Body of pancreas (tissue), 4 donors: ENCODE measurements around the gene ZNF771. TPM values are rescaled to one million over a fixed set of nuclear protein-coding genes. Genes with fewer than 3 reads are reported as not detected.

Experiments
- ATAC-seq: fragments of 150-250 bp; one replicate; pipeline ENCODE4 v1.9.1; 2016
- DNase-seq, 4 donors: peaks; one replicate each; pipeline ENCODE4 v3.0.0-alpha.2; 2019
- H3K27ac ChIP-seq, 4 donors: fragments of 200-600 bp; sonication (generic); 1 replicate in 3 of 4; 2 replicates in 1 of 4; pipeline versions ENCODE4 v1.5.1 to v1.6.1; 2016 to 2019; ENCODE audit warnings: mild to moderate bottlenecking in 1 of 4, mixed read lengths in 1 of 4, moderate library complexity in 1 of 4
- H3K27me3 ChIP-seq, 2 donors: fragments of 200-600 bp; sonication (generic); one replicate each; pipeline ENCODE4 v1.6.0; 2016; ENCODE audit warnings: mild to moderate bottlenecking in 1 of 2
- H3K36me3 ChIP-seq, 2 donors: fragments of 200-600 bp; sonication (generic); replicated peaks in 1 of 2; 2 replicates each; pipeline ENCODE4 v1.5.1; 2016; ENCODE audit warnings: low read depth in 2 of 2; ENCODE audit not compliant: insufficient read depth in 1 of 2
- H3K4me1 ChIP-seq: fragments of 200-600 bp; sonication (generic); one replicate; pipeline ENCODE4 v1.6.0; 2016
- H3K4me3 ChIP-seq, 2 donors: fragments of 200-600 bp; sonication (generic); 1 replicate in 1 of 2; 2 replicates in 1 of 2; pipeline ENCODE4 v1.5.1; 2016 to 2019
- H3K9me3 ChIP-seq, 3 donors: fragments of 200-600 bp; sonication (generic); 1 replicate in 2 of 3; 2 replicates in 1 of 3; pipeline ENCODE4 v1.5.1; 2016
- POLR2A ChIP-seq, 3 donors: fragments of 450-650 bp; IDR thresholded peaks; one replicate each; pipeline ENCODE4 v1.6.1; 2016; ENCODE audit warnings: antibody characterized with exemption in 3 of 3, mild to moderate bottlenecking in 2 of 3
- WGBS, 2 donors: methylation state at CpG; one replicate each; pipeline ENCODE4 v1.1.5; 2017; 5-methylcytosine and 5-hydroxymethylcytosine counted together
- intact Hi-C: fragments of 100-400 bp; cut with DNase I; formaldehyde crosslinking; loops from one replicate; pipeline ENCODE4 v1.15.1; 2023
- total RNA-seq, 2 donors: library from RNA; depleted of rRNA; stranded (reverse); fragments of >200 nt; gene quantifications; one replicate each; pipeline ENCODE4 v1.1.0, GENCODE V29; 2016
- TF ChIP-seq, protein P1 (sequence below), 7 experiments: fragments of 450-650 bp in 4 of 7; fragments of 200-600 bp in 3 of 7; sonication (generic) in 3 of 7; IDR thresholded peaks; one replicate each; pipeline ENCODE4 v1.5.1; 2016 to 2019; ENCODE audit warnings: antibody characterized with exemption in 7 of 7

ZNF771 gene
- total RNA-seq, 2 donors from 2014 or later: 16.6 to 18.8 TPM

DNA sequence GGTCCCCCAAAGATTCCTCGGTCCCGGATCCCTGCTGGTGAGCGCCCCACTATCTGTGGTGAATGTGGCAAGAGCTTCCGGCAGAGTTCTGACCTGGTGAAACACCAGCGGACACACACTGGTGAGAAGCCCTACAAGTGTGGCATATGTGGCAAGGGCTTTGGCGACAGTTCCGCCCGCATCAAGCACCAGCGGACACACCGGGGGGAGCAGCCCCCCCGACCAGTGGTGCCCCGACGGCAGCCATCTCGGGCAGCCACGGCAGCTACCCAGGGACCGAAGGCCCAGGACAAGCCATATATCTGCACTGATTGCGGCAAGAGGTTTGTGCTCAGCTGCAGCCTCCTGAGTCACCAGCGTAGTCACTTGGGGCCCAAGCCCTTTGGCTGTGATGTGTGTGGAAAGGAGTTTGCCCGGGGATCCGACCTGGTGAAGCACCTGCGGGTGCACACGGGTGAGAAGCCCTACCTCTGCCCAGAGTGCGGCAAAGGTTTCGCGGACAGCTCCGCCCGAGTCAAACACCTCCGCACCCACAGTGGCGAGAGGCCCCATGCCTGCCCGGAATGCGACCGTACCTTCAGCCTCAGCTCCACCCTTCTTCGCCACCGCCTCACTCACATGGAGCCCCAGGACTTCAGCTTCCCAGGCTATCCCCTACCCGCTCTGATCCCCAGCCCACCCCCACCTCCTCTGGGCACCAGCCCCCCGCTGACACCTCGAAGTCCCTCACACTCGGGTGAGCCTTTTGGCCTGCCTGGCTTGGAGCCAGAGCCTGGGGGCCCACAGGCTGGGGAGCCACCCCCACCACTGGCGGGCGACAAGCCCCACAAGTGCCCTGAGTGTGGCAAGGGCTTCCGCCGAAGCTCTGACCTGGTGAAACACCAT lies 9.4 kb upstream of the ZNF771 start:
- Histone ChIP-seq H3K27me3 (no peaks in the 10 kb centered on the region), H3K36me3 (no peaks in the 10 kb centered on the region), H3K27ac (no peak overlapping the region), H3K4me1 (peaks cover 49% of the 10 kb centered on the region), H3K9me3 (no peaks in the 10 kb centered on the region), H3K4me3 (no peak overlapping the region)
- TF ChIP-seq, protein P1, sequence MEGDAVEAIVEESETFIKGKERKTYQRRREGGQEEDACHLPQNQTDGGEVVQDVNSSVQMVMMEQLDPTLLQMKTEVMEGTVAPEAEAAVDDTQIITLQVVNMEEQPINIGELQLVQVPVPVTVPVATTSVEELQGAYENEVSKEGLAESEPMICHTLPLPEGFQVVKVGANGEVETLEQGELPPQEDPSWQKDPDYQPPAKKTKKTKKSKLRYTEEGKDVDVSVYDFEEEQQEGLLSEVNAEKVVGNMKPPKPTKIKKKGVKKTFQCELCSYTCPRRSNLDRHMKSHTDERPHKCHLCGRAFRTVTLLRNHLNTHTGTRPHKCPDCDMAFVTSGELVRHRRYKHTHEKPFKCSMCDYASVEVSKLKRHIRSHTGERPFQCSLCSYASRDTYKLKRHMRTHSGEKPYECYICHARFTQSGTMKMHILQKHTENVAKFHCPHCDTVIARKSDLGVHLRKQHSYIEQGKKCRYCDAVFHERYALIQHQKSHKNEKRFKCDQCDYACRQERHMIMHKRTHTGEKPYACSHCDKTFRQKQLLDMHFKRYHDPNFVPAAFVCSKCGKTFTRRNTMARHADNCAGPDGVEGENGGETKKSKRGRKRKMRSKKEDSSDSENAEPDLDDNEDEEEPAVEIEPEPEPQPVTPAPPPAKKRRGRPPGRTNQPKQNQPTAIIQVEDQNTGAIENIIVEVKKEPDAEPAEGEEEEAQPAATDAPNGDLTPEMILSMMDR (IDR thresholded peaks at IDR 0.05): no peak
- no peak for TF ChIP-seq POLR2A (IDR thresholded peaks at IDR 0.05)
- intact Hi-C loops: no loop called here
- no peak for ATAC-seq
- DNase-seq: no peak
- 87 to 97% methylated on average over 6 to 36 of the region's 42 CpGs for WGBS, 2 donors

DNA sequence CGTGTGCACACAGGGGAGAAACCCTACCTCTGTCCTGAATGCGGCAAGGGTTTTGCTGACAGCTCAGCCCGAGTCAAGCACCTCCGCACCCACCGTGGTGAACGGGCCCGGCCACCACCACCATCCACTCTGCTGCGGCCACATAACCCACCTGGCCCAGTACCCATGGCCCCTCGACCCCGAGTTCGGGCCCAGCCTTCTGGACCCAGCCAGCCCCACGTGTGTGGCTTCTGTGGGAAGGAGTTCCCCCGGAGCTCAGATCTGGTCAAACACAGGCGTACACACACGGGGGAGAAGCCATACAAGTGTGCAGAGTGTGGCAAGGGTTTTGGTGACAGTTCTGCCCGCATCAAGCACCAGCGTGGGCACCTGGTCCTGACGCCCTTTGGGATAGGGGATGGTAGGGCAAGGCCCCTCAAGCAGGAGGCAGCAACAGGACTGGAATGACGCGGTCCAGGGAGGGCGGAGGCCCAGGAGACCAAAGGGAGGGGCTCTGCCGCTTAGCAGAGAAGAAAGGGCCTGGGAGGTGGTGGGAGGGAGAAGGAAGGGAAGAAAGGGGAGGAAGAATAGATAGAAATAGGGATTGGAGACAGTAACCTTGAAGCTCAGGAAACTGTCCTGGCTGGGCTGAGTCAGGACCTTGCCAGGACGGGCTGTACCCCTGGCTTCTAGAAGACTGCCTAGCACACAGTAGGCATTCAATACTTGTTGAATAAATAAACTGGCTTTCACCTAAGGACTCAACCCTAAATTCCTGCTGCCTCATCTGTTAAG lies 8.6 kb upstream of the ZNF771 start:
- 79 to 85% methylated on average over 10 to 23 of the region's 23 CpGs for WGBS, 2 donors

DNA sequence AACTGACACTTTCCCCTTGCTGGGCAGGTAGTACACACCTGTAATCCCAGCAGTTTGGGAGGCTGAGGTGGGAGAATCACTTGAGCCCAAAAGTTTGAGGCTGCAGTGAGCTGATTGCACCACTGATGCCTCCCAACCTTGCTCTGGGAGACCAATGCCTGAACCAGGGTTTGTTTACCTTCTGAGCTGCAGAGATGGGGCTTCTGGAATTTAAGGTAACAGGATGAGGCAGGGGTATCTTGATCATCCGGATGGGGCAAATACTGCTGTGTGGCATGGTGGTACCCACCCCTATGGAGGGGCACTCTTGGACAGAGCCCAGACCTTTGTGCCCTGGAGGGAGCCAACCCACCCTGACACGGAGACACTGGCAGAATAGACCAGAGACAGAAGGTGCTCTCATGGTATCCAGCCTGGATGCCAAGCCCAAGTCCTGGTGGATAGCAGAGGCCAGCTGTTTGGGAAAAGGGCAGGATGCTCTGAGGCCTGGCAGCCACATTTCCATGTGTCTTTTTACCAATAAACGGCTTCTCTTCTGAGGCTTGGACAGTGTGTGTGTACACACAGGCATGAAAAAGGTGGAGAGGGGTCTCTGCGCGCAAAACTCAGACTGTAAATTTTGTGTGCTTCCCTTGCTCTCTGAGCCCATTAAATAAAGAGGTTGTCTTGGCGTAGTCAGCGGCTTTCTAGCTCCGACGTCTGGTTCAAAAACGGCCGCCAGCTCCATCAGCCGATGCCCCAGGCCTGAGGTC lies 7.8 kb upstream of the ZNF771 start:
- no peaks in the 10 kb centered on the region for H3K27me3 ChIP-seq
- DNase-seq (no peak), ATAC-seq (no peak)
- no peaks in the 10 kb centered on the region for H3K36me3 ChIP-seq
- no peak for TF ChIP-seq POLR2A (IDR thresholded peaks at IDR 0.05)
- TF ChIP-seq, protein P1 (IDR thresholded peaks at IDR 0.05): no peak
- peaks cover 46% of the 10 kb centered on the region for H3K4me1 ChIP-seq
- WGBS, 2 donors: 25 to 41% methylated on average over 4 to 12 of the region's 12 CpGs
- H3K4me3 ChIP-seq: peak overlapping the region in 1 of 2 donors; percentile 50
- intact Hi-C loops: no loop called here
- no peaks in the 10 kb centered on the region for H3K9me3 ChIP-seq
- H3K27ac ChIP-seq: peak overlapping the region; percentile 46 to 81 (median 70)

More for the DNA sequence above, 8.6 kb upstream of the ZNF771 start:
- Histone ChIP-seq H3K4me3 (no peak overlapping the region), H3K36me3 (no peaks in the 10 kb centered on the region), H3K27me3 (no peaks in the 10 kb centered on the region), H3K27ac (no peak overlapping the region), H3K4me1 (peaks cover 49% of the 10 kb centered on the region), H3K9me3 (no peaks in the 10 kb centered on the region)
- DNase-seq: no peak
- intact Hi-C loops: no loop called here
- TF ChIP-seq, protein P1 (IDR thresholded peaks at IDR 0.05): no peak
- no peak for TF ChIP-seq POLR2A (IDR thresholded peaks at IDR 0.05)
- no peak for ATAC-seq

DNA sequence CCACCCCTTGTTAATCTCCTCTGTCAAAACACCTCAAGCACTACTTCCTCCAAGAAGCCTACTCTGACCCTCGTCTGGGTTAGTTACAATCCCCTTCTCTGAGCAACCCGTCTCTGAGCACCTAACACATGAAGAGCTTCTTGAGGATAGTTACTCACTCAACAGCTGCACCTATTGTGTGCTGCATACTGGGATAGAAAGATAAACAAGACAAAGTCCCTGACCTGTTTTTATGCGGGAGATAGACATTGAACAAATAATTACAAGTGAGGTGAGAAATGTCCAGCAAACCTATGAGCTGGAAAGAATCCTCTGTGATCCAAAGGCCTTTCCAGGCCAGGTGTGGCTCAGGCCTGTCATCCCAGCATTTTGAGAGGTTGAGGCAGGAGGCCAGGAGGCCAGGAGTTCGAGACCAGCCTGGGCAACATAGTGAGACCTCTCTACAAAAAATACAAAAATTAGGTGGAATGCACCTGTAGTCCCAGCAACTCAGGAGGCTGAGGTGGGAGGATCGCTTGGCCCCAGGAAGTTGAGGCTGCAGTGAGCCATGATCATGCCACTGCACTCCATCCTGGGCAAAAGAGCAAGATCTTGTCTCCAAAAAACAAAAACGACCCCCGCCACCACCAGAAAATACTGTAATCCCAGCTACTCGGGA lies 5.5 kb upstream of the ZNF771 start:
- 51 to 66% methylated on average over 7 to 8 of the region's 8 CpGs for WGBS, 2 donors
- ATAC-seq (no peak), DNase-seq (no peak)
- TF ChIP-seq, protein P1 (IDR thresholded peaks at IDR 0.05): no peak
- TF ChIP-seq POLR2A (IDR thresholded peaks at IDR 0.05): no peak
- Histone ChIP-seq H3K36me3 (no peaks in the 10 kb centered on the region), H3K27me3 (no peaks in the 10 kb centered on the region), H3K9me3 (no peaks in the 10 kb centered on the region), H3K27ac (peak overlapping the region in 1 of 4 donors; percentile 18), H3K4me3 (no peak overlapping the region), H3K4me1 (peaks cover 34% of the 10 kb centered on the region)
- intact Hi-C loops: no loop called here
